ENCODE data around the gene EEF1AKMT4.

Gene EEF1AKMT4

GRCh38 chr3:184237211-184237610 is 12.3 kb upstream of the EEF1AKMT4 start:
- TF ChIP-seq CTCF (IDR thresholded peaks at IDR 0.05), result no peak

- no peak for TF ChIP-seq CTCF (IDR thresholded peaks at IDR 0.05)
Measured at GRCh38 chr3:184237807-184238206, 11.7 kb upstream of the EEF1AKMT4 start.

- TF ChIP-seq CTCF (IDR thresholded peaks at IDR 0.05), result no peak
Measured at GRCh38 chr3:184238246-184238818, 11.1 kb upstream of the EEF1AKMT4 start.

- TF ChIP-seq CTCF (IDR thresholded peaks at IDR 0.05), result no peak
Measured at GRCh38 chr3:184239221-184239620, 10.3 kb upstream of the EEF1AKMT4 start.

- TF ChIP-seq CTCF (IDR thresholded peaks at IDR 0.05), result no peak
Measured at GRCh38 chr3:184239708-184240107, 9.8 kb upstream of the EEF1AKMT4 start.

GRCh38 chr3:184240384-184241140 is 8.9 kb upstream of the EEF1AKMT4 start:
- no peak for TF ChIP-seq CTCF (IDR thresholded peaks at IDR 0.05)

GRCh38 chr3:184241141-184241446 is 8.4 kb upstream of the EEF1AKMT4 start:
- no peak for TF ChIP-seq CTCF (IDR thresholded peaks at IDR 0.05)
